ENCODE measurements around the gene PEX1. TPM values are rescaled to one million over a fixed set of nuclear protein-coding genes. Genes with fewer than 3 reads are reported as not detected.
"Not testable (repeated sequence)": the region's sequence is repeated elsewhere in the genome, so short reads cannot be mapped to it uniquely, and the experiment has no call there.

The PEX1 gene
- total RNA-seq (2014; rRNA removed; shearing (Covaris generic)): 15.3 and 18.6 TPM in 2 replicates

- peak; percentile 99 for DNase-seq (ENCODE audit: low spot score)
Measured at GRCh38 chr7:92528188-92528957, at the start of gene PEX1, which contains the start of gene RBM48. Gene PEX1 (minus strand): TSS chr7:92528520. CDS start chr7:92528435, 85 bp downstream. Gene RBM48 (plus strand): TSS chr7:92528795. CDS start chr7:92528814, 19 bp downstream.

GRCh38 chr7:92576296-92576695, 48.0 kb upstream of the PEX1 start:
- DNase-seq (ENCODE audit: low spot score): no peak

GRCh38 chr7:92569137-92569536, 40.8 kb upstream of the PEX1 start:
- DNase-seq (ENCODE audit: low spot score): no peak

GRCh38 chr7:92567460-92567859, 39.1 kb upstream of the PEX1 start:
- peak; percentile 48 for DNase-seq (ENCODE audit: low spot score)

GRCh38 chr7:92563345-92563744, 35.0 kb upstream of the PEX1 start:
- no peak for DNase-seq (ENCODE audit: low spot score)

GRCh38 chr7:92560602-92561001, 32.3 kb upstream of the PEX1 start:
- DNase-seq (ENCODE audit: low spot score): no peak

- no peak for DNase-seq (ENCODE audit: low spot score)
Measured at GRCh38 chr7:92557808-92558362, 29.6 kb upstream of the PEX1 start.

GRCh38 chr7:92557249-92557648, 28.9 kb upstream of the PEX1 start:
- no peak for DNase-seq (ENCODE audit: low spot score)

- no peak for DNase-seq (ENCODE audit: low spot score)
Measured at GRCh38 chr7:92550194-92550593, 21.9 kb upstream of the PEX1 start.

GRCh38 chr7:92547579-92547978, 19.3 kb upstream of the PEX1 start:
- DNase-seq (ENCODE audit: low spot score): no peak

GRCh38 chr7:92546856-92547497, 18.7 kb upstream of the PEX1 start:
- no peak for DNase-seq (ENCODE audit: low spot score)

GRCh38 chr7:92545116-92545515, 16.8 kb upstream of the PEX1 start:
- DNase-seq (ENCODE audit: low spot score): not testable (repeated sequence)

GRCh38 chr7:92543542-92543941, 15.2 kb upstream of the PEX1 start:
- not testable (repeated sequence) for DNase-seq (ENCODE audit: low spot score)

- no peak for DNase-seq (ENCODE audit: low spot score)
Measured at GRCh38 chr7:92534572-92534971, 6.3 kb upstream of the PEX1 start.

GRCh38 chr7:92528958-92529264, 591 bp upstream of the PEX1 start:
- no peak for DNase-seq (ENCODE audit: low spot score)

GRCh38 chr7:92527300-92528187, 776 bp downstream of the PEX1 start:
- DNase-seq (ENCODE audit: low spot score): peak; percentile 44

- DNase-seq (ENCODE audit: low spot score): no peak
Measured at GRCh38 chr7:92523110-92523509, 5.2 kb downstream of the PEX1 start.

- DNase-seq (ENCODE audit: low spot score): no peak
Measured at GRCh38 chr7:92520024-92520423, 8.3 kb downstream of the PEX1 start.

GRCh38 chr7:92517631-92518030, 10.7 kb downstream of the PEX1 start:
- no peak for DNase-seq (ENCODE audit: low spot score)

GRCh38 chr7:92513167-92513902, 15.0 kb downstream of the PEX1 start:
- DNase-seq (ENCODE audit: low spot score): no peak

GRCh38 chr7:92508946-92509345, 19.4 kb downstream of the PEX1 start:
- DNase-seq (ENCODE audit: low spot score): no peak
